ACC112 (cell line): ENCODE measurements around the gene SGTA.

Source experiments
- H2AFZ ChIP-seq: fragments of 200-600 bp; sonication (generic); one replicate; pipeline ENCODE4 v1.6.0; 2017; ENCODE audit warnings: antibody characterized with exemption, low read length; ENCODE audit not compliant: unreplicated experiment
- H3K27ac ChIP-seq: fragments of 200-600 bp; sonication (generic); 2 replicates; pipeline ENCODE4 v1.5.1; 2014; ENCODE audit warnings: low read depth, mild to moderate bottlenecking, antibody characterized with exemption, low read length, moderate library complexity
- H3K27me3 ChIP-seq: fragments of 200-600 bp; sonication (generic); 2 replicates; pipeline ENCODE4 v1.6.1; 2014; ENCODE audit warnings: mild to moderate bottlenecking, antibody characterized with exemption, low read length, moderate library complexity, mixed read lengths; ENCODE audit not compliant: insufficient read depth
- H3K36me3 ChIP-seq: fragments of 200-600 bp; sonication (generic); 2 replicates; pipeline ENCODE4 v1.6.1; 2016; ENCODE audit warnings: mild to moderate bottlenecking, antibody characterized with exemption, low read length, moderate library complexity, mixed read lengths; ENCODE audit not compliant: insufficient read depth
- H3K4me1 ChIP-seq: fragments of 200-600 bp; sonication (generic); one replicate; pipeline ENCODE4 v1.6.1; 2016; ENCODE audit warnings: low read length, mixed read lengths; ENCODE audit not compliant: insufficient read depth, unreplicated experiment, control insufficient read depth
- H3K4me3 ChIP-seq: fragments of 200-600 bp; sonication (generic); 2 replicates; pipeline ENCODE4 v1.5.1; 2014; ENCODE audit warnings: mild to moderate bottlenecking, low read depth, low read length
- H3K79me2 ChIP-seq: fragments of 200-600 bp; sonication (generic); one replicate; pipeline ENCODE4 v1.6.0; 2016; ENCODE audit warnings: low read length; ENCODE audit not compliant: control insufficient read depth, unreplicated experiment, insufficient read depth

SGTA gene

GRCh38 chr19:2758601-2759313 is 24.3 kb downstream of the SGTA start:
- Histone ChIP-seq H3K27ac (no peak overlapping the region), H2AFZ (no peak overlapping the region), H3K36me3 (0 out of 2 replicates have a peak, but pooled peaks cover 3% of the 10 kb centered on the region), H3K79me2 (no peaks in the 10 kb centered on the region), H3K4me1 (no peaks in the 10 kb centered on the region), H3K27me3 (no peaks in the 10 kb centered on the region), H3K4me3 (no peak overlapping the region)

- H2AFZ ChIP-seq, result no peak overlapping the region
- H3K4me1 ChIP-seq, result no peaks in the 10 kb centered on the region
- no peaks in the 10 kb centered on the region for H3K79me2 ChIP-seq
- H3K36me3 ChIP-seq, result 0 out of 2 replicates have a peak, but pooled peaks cover 3% of the 10 kb centered on the region
- no peak overlapping the region for H3K4me3 ChIP-seq
- H3K27ac ChIP-seq, result no peak overlapping the region
- H3K27me3 ChIP-seq, result no peaks in the 10 kb centered on the region
Measured at GRCh38 chr19:2756921-2757881, 25.9 kb downstream of the SGTA start.

GRCh38 chr19:2756477-2756876 is 26.6 kb downstream of the SGTA start:
- Histone ChIP-seq H3K4me3 (no peak overlapping the region), H3K4me1 (no peaks in the 10 kb centered on the region), H3K27me3 (no peaks in the 10 kb centered on the region), H3K79me2 (no peaks in the 10 kb centered on the region), H2AFZ (no peak overlapping the region), H3K36me3 (0 out of 2 replicates have a peak, but pooled peaks cover 3% of the 10 kb centered on the region), H3K27ac (no peak overlapping the region)

- no peak overlapping the region for H3K4me3 ChIP-seq
- no peaks in the 10 kb centered on the region for H3K4me1 ChIP-seq
- H3K27ac ChIP-seq, result no peak overlapping the region
- H3K27me3 ChIP-seq, result no peaks in the 10 kb centered on the region
- H3K36me3 ChIP-seq, result 0 out of 2 replicates have a peak, but pooled peaks cover 3% of the 10 kb centered on the region
- no peaks in the 10 kb centered on the region for H3K79me2 ChIP-seq
- no peak overlapping the region for H2AFZ ChIP-seq
Measured at GRCh38 chr19:2755811-2756210, 27.3 kb downstream of the SGTA start.

- H3K4me1 ChIP-seq, result no peaks in the 10 kb centered on the region
Measured at GRCh38 chr19:2755448-2755705, 27.7 kb downstream of the SGTA start.

GRCh38 chr19:2754659-2755447 is 28.2 kb downstream of the SGTA start:
- 0 out of 2 replicates have a peak, but pooled peaks cover 3% of the 10 kb centered on the region for H3K36me3 ChIP-seq
- H3K27ac ChIP-seq, result no peak overlapping the region
- no peak overlapping the region for H2AFZ ChIP-seq
- no peaks in the 10 kb centered on the region for H3K27me3 ChIP-seq
- H3K4me1 ChIP-seq, result no peaks in the 10 kb centered on the region
- H3K4me3 ChIP-seq, result no peak overlapping the region
- H3K79me2 ChIP-seq, result no peaks in the 10 kb centered on the region

More at GRCh38 chr19:2755448-2755705, 27.7 kb downstream of the SGTA start:
- Histone ChIP-seq H2AFZ (no peak overlapping the region), H3K79me2 (no peaks in the 10 kb centered on the region), H3K27me3 (no peaks in the 10 kb centered on the region), H3K27ac (no peak overlapping the region), H3K4me3 (no peak overlapping the region), H3K36me3 (0 out of 2 replicates have a peak, but pooled peaks cover 3% of the 10 kb centered on the region)

- Histone ChIP-seq H3K4me3 (no peak overlapping the region), H3K4me1 (no peaks in the 10 kb centered on the region), H3K27ac (no peak overlapping the region), H2AFZ (no peak overlapping the region), H3K79me2 (no peaks in the 10 kb centered on the region), H3K27me3 (peaks cover 3% of the 10 kb centered on the region; the same call in 1 of the 2 replicates), H3K36me3 (no peaks in the 10 kb centered on the region)
Measured at GRCh38 chr19:2751438-2751830, 31.6 kb downstream of the SGTA start.

GRCh38 chr19:2750808-2751437 is 32.1 kb downstream of the SGTA start:
- Histone ChIP-seq H3K4me3 (no peak overlapping the region), H2AFZ (no peak overlapping the region), H3K36me3 (no peaks in the 10 kb centered on the region), H3K79me2 (no peaks in the 10 kb centered on the region), H3K27ac (no peak overlapping the region), H3K27me3 (peaks cover 3% of the 10 kb centered on the region; the same call in 1 of the 2 replicates), H3K4me1 (no peaks in the 10 kb centered on the region)

GRCh38 chr19:2747349-2747748 is 35.7 kb downstream of the SGTA start:
- no peaks in the 10 kb centered on the region for H3K79me2 ChIP-seq
- H2AFZ ChIP-seq, result no peak overlapping the region
- no peaks in the 10 kb centered on the region for H3K4me1 ChIP-seq
- no peak overlapping the region for H3K4me3 ChIP-seq
- H3K36me3 ChIP-seq, result no peaks in the 10 kb centered on the region
- H3K27ac ChIP-seq, result no peak overlapping the region
- H3K27me3 ChIP-seq, result peaks cover 3% of the 10 kb centered on the region

GRCh38 chr19:2744113-2744512 is 39.0 kb downstream of the SGTA start:
- no peak overlapping the region for H3K27ac ChIP-seq
- H2AFZ ChIP-seq, result no peak overlapping the region
- H3K36me3 ChIP-seq, result no peaks in the 10 kb centered on the region
- no peak overlapping the region for H3K4me3 ChIP-seq
- H3K27me3 ChIP-seq, result peaks cover 3% of the 10 kb centered on the region
- no peaks in the 10 kb centered on the region for H3K79me2 ChIP-seq
- H3K4me1 ChIP-seq, result no peaks in the 10 kb centered on the region
